Measurements from ENCODE around the gene TBC1D22A.

Gene TBC1D22A, protein sequence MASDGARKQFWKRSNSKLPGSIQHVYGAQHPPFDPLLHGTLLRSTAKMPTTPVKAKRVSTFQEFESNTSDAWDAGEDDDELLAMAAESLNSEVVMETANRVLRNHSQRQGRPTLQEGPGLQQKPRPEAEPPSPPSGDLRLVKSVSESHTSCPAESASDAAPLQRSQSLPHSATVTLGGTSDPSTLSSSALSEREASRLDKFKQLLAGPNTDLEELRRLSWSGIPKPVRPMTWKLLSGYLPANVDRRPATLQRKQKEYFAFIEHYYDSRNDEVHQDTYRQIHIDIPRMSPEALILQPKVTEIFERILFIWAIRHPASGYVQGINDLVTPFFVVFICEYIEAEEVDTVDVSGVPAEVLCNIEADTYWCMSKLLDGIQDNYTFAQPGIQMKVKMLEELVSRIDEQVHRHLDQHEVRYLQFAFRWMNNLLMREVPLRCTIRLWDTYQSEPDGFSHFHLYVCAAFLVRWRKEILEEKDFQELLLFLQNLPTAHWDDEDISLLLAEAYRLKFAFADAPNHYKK

DNA sequence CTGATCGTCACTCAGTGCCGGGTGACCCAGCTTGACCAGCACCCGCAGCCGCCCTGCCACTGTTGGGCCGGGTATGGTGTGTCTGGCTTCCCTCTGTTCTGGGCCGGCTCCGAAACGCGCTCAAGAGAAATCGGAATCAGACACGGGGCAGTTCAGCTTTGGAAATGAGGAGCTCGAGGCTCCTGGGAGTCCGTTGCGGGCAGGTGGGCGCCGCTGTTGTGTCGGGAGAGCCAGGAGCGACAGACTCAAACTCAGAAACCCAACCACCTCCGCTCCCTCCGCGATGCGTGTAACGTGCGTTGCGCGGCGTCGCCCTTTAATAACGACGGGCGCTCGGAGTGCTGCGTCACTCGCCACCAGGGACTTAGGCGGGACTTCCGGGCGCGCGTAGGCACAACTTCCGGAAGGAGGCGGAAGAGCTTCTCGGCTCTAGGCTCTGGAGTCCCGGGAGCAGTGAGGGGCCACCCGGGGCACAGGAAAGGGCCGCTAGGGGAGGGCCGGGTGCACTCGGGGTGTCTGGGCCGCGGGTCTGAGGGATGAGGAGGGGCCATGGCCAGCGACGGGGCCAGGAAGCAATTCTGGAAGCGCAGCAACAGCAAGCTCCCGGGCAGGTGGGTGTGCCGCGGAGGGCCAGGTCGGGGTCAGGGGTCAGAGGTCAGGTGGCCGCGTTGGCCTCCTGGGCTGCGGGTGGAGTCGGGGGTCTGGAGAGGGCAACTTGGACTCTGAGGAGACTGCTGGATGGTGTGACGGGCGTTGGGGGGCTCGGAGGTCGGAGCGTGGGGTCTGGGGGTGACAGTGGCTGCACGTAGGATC, at the start of gene TBC1D22A:
TBC1D22A (plus strand) TSS at position 413 of the 813 bp plus-strand sequence; CDS start at position 550, 137 bp downstream.
- Histone ChIP-seq H3K9me3 (no peaks in the 10 kb centered on the region), H3K27me3 (no peaks in the 10 kb centered on the region), H3K27ac (peak within 1 kb of the TSS; percentile 97), H3K36me3 (no peaks in the 10 kb centered on the region), H3K4me1 (peaks cover 0 to 46% (median 25%) of the 10 kb centered on the region in 4 donors), H3K4me3 (peak within 1 kb of the TSS; percentile 81 to 91)
- intact Hi-C loops (cut with DNase I; ENCODE audit: low total_unique reads), result no loop called here
- peak; percentile 92 to 96 for DNase-seq
- TF ChIP-seq, protein P1, sequence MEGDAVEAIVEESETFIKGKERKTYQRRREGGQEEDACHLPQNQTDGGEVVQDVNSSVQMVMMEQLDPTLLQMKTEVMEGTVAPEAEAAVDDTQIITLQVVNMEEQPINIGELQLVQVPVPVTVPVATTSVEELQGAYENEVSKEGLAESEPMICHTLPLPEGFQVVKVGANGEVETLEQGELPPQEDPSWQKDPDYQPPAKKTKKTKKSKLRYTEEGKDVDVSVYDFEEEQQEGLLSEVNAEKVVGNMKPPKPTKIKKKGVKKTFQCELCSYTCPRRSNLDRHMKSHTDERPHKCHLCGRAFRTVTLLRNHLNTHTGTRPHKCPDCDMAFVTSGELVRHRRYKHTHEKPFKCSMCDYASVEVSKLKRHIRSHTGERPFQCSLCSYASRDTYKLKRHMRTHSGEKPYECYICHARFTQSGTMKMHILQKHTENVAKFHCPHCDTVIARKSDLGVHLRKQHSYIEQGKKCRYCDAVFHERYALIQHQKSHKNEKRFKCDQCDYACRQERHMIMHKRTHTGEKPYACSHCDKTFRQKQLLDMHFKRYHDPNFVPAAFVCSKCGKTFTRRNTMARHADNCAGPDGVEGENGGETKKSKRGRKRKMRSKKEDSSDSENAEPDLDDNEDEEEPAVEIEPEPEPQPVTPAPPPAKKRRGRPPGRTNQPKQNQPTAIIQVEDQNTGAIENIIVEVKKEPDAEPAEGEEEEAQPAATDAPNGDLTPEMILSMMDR (IDR thresholded peaks at IDR 0.05), result peak; percentile 10 to 32

DNA sequence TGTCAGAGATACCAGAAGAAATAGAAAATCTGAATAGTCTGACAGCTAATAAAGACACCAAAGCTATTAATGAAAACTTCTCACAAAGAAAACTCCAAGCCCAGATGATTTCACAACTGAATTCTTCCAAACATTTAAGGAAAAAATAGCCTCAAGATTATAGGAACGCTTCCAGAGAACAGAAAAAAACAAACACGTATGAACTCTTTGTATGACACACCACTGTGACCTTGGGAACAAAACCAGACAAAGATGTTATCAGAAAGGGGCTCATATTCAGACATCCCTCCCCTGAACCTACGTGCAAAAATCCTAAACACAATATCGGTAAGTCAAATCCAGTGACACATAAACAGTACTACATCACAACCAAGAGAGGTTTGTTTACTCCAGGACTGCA, 47.9 kb upstream of the TBC1D22A start:
- Histone ChIP-seq H3K27ac (peak overlapping the region in 1 of 2 donors; percentile 26), H3K9me3 (no peaks in the 10 kb centered on the region), H3K4me1 (peaks cover 0 to 12% (median 2%) of the 10 kb centered on the region in 4 donors), H3K27me3 (no peaks in the 10 kb centered on the region), H3K36me3 (peaks cover 33 to 67% (median 59%) of the 10 kb centered on the region in 3 donors), H3K4me3 (no peak overlapping the region)
- intact Hi-C loops (cut with DNase I; ENCODE audit: low total_unique reads), result no loop called here
- TF ChIP-seq, protein P1 (IDR thresholded peaks at IDR 0.05), result no peak
- no peak for DNase-seq

DNA sequence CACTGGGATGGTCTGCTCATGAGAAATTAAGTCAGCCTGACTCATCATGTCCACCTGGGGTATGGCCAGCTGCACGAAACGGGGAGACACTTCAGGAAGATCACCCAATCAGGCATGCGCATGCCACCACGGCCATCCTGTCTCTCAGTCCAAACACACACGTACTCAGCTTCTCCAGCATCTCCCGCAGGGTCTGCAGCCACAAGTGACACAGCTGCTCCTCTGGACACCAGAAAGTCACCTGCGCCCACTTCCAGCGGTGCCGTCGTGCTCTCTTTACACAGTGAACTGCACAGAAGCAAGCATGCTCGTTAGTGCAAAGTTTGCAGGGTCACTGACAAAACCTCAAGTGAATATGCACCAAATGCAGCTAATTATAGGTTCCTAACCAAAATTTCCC, 42.5 kb upstream of the TBC1D22A start:
- Histone ChIP-seq H3K27me3 (no peaks in the 10 kb centered on the region), H3K4me1 (no peaks in the 10 kb centered on the region), H3K27ac (no peak overlapping the region), H3K36me3 (peaks cover 21 to 61% (median 40%) of the 10 kb centered on the region in 3 donors), H3K9me3 (no peaks in the 10 kb centered on the region), H3K4me3 (no peak overlapping the region)
- intact Hi-C loops (cut with DNase I; ENCODE audit: low total_unique reads), result no loop called here
- TF ChIP-seq, protein P1 (IDR thresholded peaks at IDR 0.05), result no peak
- DNase-seq, result no peak

DNA sequence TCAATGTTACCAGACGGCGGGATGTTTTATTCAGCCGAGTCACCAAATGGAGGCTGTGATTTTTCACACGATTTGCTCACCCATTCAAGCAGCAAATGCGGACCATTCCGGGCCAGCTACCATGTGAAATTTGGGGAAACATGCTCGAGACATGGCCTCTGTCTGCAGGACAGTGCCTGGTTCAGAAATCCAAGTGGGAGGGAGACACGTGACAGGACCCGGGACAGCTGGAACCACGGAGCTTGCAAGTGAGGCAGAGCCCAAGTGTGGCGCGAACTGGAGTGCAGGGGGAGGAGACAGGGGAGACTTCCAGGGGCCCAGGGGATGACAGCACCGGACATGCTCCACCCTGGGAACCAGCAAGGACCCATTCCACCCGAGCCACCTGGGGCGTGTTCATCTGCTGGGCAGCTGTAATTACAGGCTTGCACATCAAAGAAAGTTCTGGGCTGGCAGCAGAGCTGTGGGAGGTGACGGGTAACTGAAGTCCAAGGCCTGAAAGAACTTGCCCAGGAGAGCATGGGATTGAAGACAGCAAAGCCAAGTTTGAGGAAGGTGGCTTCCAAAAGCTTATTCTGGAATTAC, 40.9 kb upstream of the TBC1D22A start:
- TF ChIP-seq, protein P1 (IDR thresholded peaks at IDR 0.05), result no peak
- Histone ChIP-seq H3K4me1 (no peaks in the 10 kb centered on the region), H3K9me3 (no peaks in the 10 kb centered on the region), H3K27me3 (no peaks in the 10 kb centered on the region), H3K4me3 (no peak overlapping the region), H3K36me3 (peaks cover 21 to 58% (median 39%) of the 10 kb centered on the region in 3 donors), H3K27ac (no peak overlapping the region)
- DNase-seq, result no peak
- intact Hi-C loops (cut with DNase I; ENCODE audit: low total_unique reads), result no loop called here

DNA sequence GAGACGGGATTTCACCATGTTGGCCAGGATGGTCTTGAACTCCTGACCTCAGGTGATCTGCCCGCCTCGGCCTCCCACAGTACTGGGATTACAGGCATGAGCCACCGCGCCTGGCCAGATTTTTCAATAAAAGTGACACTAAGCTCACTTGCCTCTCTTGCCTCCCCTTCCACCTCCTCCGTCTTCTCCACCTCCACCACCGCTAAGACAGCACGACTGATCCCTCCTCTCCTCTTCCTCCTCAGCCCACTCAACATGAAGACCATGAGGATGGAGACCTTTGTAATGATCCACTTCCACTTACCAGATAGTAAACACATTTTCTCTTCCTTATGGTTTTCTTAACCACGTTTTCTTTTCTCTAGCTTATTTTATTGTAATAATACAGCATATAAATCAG, 38.6 kb upstream of the TBC1D22A start:
- Histone ChIP-seq H3K4me3 (no peak overlapping the region), H3K36me3 (peaks cover 14 to 40% (median 16%) of the 10 kb centered on the region in 3 donors), H3K9me3 (no peaks in the 10 kb centered on the region), H3K4me1 (peaks cover 0 to 8% (median 0%) of the 10 kb centered on the region in 4 donors), H3K27ac (no peak overlapping the region), H3K27me3 (no peaks in the 10 kb centered on the region)
- intact Hi-C loops (cut with DNase I; ENCODE audit: low total_unique reads), result no loop called here
- TF ChIP-seq, protein P1 (IDR thresholded peaks at IDR 0.05), result no peak
- DNase-seq, result no peak
